Gastrocnemius medialis (tissue), 4 donors: ENCODE data around the gene SNTN. TPM values are rescaled to one million over a fixed set of nuclear protein-coding genes. Genes with fewer than 3 reads are reported as not detected.

Experiments used
- ATAC-seq, 2 donors: fragments of 150-250 bp; one replicate each; pipeline ENCODE4 v1.9.1; 2016
- DNase-seq, 2 donors: peaks; one replicate each; pipeline ENCODE4 v3.0.0-alpha.2; 2019
- H3K27ac ChIP-seq, 4 donors: fragments of 200-600 bp; sonication (generic); 1 replicate in 1 of 4; 2 replicates in 3 of 4; pipeline ENCODE4 v1.5.1; 2016 to 2018; ENCODE audit warnings: mild to moderate bottlenecking in 2 of 4, moderate library complexity in 1 of 4
- H3K27me3 ChIP-seq, 3 donors: fragments of 200-600 bp; sonication (generic) in 2 of 3; 1 replicate in 1 of 3; 2 replicates in 2 of 3; pipeline versions ENCODE4 v1.5.1 to v1.6.0; 2016 to 2019; ENCODE audit warnings: mild to moderate bottlenecking in 1 of 3, moderate library complexity in 1 of 3
- H3K36me3 ChIP-seq, 2 donors: fragments of 200-600 bp; sonication (generic) in 1 of 2; one replicate each; pipeline ENCODE4 v1.5.1; 2017 to 2018
- H3K4me1 ChIP-seq, 2 donors: fragments of 200-600 bp; sonication (generic) in 1 of 2; one replicate each; pipeline ENCODE4 v1.5.1; 2016 to 2017; ENCODE audit warnings: mild to moderate bottlenecking in 2 of 2
- H3K4me3 ChIP-seq, 4 donors: fragments of 200-600 bp; sonication (generic) in 3 of 4; 1 replicate in 1 of 4; 2 replicates in 3 of 4; pipeline ENCODE4 v1.5.1; 2016 to 2019; ENCODE audit warnings: mild to moderate bottlenecking in 2 of 4
- H3K9me3 ChIP-seq, 3 donors: fragments of 200-600 bp; sonication (generic) in 2 of 3; 1 replicate in 1 of 3; 2 replicates in 2 of 3; pipeline ENCODE4 v1.5.1; 2016 to 2019
- POLR2A ChIP-seq, 2 donors: fragments of 450-650 bp; IDR thresholded peaks; one replicate each; pipeline ENCODE4 v1.6.1; 2017; ENCODE audit warnings: antibody characterized with exemption in 2 of 2, mild to moderate bottlenecking in 2 of 2, moderate library complexity in 2 of 2
- in situ Hi-C, 4 donors: fragments of 200-750 bp; cut with MboI; loops; one replicate each; pipeline versions ENCODE4 v1.15.0 to v1.8.0; 2017; ENCODE audit warnings: low sequenced_read_pairs in 4 of 4
- intact Hi-C: fragments of 100-400 bp; cut with DNase I; formaldehyde crosslinking; loops from one replicate; pipeline ENCODE4 v1.15.1; 2023; ENCODE audit warnings: low total_unique reads
- total RNA-seq, 4 donors: library from RNA; depleted of rRNA; stranded (reverse); fragments of >200 nt; gene quantifications; one replicate each; pipeline versions ENCODE4 v1.1.0 to v1.2.3, GENCODE V29; 2016
- TF ChIP-seq, protein P1 (sequence below), 5 experiments: fragments of 450-650 bp in 3 of 5; fragments of 200-600 bp in 2 of 5; sonication (generic) in 2 of 5; IDR thresholded peaks in 4 of 5; conservative IDR thresholded peaks in 1 of 5; 1 replicate in 4 of 5; 2 replicates in 1 of 5; pipeline ENCODE4 v1.5.1; 2016 to 2019; ENCODE audit warnings: antibody characterized with exemption in 5 of 5, mild to moderate bottlenecking in 3 of 5, moderate library complexity in 3 of 5

SNTN gene
- not detected for total RNA-seq

DNA sequence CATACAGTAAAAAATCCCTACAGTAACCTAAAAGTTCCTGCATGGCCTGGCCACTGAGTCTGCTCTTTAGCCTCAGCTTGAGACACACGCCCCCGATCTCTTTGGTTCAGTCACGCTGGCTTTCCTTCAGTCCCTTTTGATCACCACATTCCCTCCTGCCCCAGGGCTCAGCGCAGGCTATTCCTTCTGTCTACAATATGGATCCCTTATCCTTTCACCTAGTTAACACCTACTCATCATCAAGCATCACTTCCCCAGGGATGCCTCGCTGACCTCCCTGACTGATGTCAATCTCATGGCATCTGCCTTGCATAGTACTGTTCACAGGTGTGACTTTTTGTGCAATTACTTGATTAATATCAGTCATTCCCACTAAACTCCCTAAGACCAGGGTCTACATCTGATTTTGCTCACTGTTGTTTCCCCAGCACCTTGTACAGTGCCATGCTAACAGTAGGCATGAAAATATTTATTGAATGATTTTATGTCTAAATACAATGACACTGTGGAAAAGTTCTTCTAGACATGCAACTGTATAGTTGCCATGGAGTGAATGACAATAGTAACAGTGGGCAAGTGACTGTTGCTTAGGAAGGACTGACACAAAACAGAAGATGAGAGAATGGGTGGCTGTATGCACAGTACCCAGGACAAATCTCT is at the start of gene SNTN:
Gene SNTN, plus strand, starts transcription at position 610 of the 660 bp plus-strand sequence. Its CDS starts 13 bp downstream, at position 623.
- no peaks in the 10 kb centered on the region for H3K9me3 ChIP-seq
- no peak for ATAC-seq
- no peaks in the 10 kb centered on the region for H3K36me3 ChIP-seq
- no peaks in the 10 kb centered on the region for H3K4me1 ChIP-seq
- in situ Hi-C loops (no loop called here), intact Hi-C loops (no loop called here)
- H3K27me3 ChIP-seq = no peaks in the 10 kb centered on the region
- H3K4me3 ChIP-seq = no peak within 1 kb of the TSS
- no peak for DNase-seq
- TF ChIP-seq, protein P1, sequence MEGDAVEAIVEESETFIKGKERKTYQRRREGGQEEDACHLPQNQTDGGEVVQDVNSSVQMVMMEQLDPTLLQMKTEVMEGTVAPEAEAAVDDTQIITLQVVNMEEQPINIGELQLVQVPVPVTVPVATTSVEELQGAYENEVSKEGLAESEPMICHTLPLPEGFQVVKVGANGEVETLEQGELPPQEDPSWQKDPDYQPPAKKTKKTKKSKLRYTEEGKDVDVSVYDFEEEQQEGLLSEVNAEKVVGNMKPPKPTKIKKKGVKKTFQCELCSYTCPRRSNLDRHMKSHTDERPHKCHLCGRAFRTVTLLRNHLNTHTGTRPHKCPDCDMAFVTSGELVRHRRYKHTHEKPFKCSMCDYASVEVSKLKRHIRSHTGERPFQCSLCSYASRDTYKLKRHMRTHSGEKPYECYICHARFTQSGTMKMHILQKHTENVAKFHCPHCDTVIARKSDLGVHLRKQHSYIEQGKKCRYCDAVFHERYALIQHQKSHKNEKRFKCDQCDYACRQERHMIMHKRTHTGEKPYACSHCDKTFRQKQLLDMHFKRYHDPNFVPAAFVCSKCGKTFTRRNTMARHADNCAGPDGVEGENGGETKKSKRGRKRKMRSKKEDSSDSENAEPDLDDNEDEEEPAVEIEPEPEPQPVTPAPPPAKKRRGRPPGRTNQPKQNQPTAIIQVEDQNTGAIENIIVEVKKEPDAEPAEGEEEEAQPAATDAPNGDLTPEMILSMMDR (IDR thresholded peaks at IDR 0.05 in 4 of 5, conservative IDR thresholded peaks at IDR 0.05 in 1 of 5) = no peak
- no peak for TF ChIP-seq POLR2A (IDR thresholded peaks at IDR 0.05)
- H3K27ac ChIP-seq = no peak within 1 kb of the TSS

DNA sequence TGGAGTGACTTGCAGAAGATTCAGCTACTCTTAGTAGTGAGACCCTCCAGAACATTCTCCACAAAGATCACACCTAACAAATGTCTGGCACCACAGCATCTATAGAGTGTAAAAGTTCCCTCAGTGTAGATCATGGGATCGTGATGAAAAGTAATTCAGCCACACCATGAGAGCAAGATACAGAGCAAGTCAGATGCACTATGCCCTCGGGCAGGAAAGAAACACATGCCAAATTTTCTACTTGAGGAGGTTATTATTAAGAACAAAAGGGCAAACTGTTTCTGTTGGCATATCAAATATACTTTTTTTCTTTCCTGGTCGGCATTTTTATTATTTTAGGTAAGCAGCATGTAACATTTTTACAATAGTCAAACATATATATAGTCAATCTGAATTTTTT is 44.8 kb upstream of the SNTN start:
- Histone ChIP-seq H3K4me1 (no peaks in the 10 kb centered on the region), H3K36me3 (no peaks in the 10 kb centered on the region), H3K4me3 (no peak overlapping the region), H3K27ac (no peak overlapping the region), H3K9me3 (no peaks in the 10 kb centered on the region), H3K27me3 (no peaks in the 10 kb centered on the region)
- DNase-seq (no peak), ATAC-seq (no peak)
- TF ChIP-seq POLR2A (IDR thresholded peaks at IDR 0.05) = no peak
- TF ChIP-seq, protein P1 (IDR thresholded peaks at IDR 0.05 in 4 of 5, conservative IDR thresholded peaks at IDR 0.05 in 1 of 5) = no peak
- in situ Hi-C loops (no loop called here), intact Hi-C loops (no loop called here)

DNA sequence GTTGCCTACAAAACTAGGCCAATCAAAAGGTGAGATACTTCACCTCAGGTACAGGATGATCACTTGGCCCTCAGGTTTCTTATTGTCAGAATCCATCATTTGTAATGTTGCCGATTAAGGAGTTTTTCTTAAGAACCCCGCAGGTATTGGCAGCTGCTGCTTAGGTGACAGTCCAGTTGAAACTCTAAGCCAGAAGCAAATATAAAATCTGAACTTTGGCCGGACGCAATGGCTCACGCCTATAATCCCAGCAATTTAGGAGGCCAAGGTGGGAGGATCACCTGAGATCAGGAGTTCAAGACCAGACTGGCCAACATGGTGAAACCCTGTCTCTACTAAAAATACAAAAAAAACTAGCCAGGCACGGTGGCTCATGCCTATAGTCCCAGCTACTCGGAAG is 43.1 kb upstream of the SNTN start:
- intact Hi-C loops (no loop called here), in situ Hi-C loops (no loop called here)
- Histone ChIP-seq H3K4me3 (no peak overlapping the region), H3K27me3 (no peaks in the 10 kb centered on the region), H3K4me1 (no peaks in the 10 kb centered on the region), H3K9me3 (no peaks in the 10 kb centered on the region), H3K36me3 (no peaks in the 10 kb centered on the region), H3K27ac (no peak overlapping the region)
- no peak for TF ChIP-seq POLR2A (IDR thresholded peaks at IDR 0.05)
- TF ChIP-seq, protein P1 (IDR thresholded peaks at IDR 0.05 in 4 of 5, conservative IDR thresholded peaks at IDR 0.05 in 1 of 5) = no peak
- ATAC-seq (no peak), DNase-seq (no peak)

DNA sequence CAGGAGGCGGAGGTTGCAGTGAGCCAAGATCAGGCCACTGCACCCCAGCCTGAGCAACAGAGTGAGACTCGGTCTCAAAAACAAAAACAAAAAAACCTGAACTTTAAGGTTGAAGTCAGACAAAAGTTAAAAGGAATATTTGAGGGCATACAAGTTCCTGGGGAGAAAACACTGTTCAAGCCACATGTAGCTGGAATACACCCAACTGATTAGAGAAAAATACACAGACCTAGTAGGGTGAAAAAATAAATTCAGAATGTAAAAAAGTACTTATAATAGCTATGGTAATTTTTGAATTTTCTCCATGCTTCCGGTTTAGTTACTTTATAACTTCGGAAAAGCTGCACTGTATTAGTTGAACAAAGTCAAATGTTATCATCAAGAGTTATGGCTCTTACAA is 42.6 kb upstream of the SNTN start:
- ATAC-seq = no peak
- no peaks in the 10 kb centered on the region for H3K36me3 ChIP-seq
- intact Hi-C loops = no loop called here
- H3K9me3 ChIP-seq = no peaks in the 10 kb centered on the region
- no peak overlapping the region for H3K4me3 ChIP-seq
- no peak overlapping the region for H3K27ac ChIP-seq
- no peak for DNase-seq
- H3K27me3 ChIP-seq = no peaks in the 10 kb centered on the region
- in situ Hi-C loops = no loop called here
- TF ChIP-seq POLR2A (IDR thresholded peaks at IDR 0.05) = no peak
- TF ChIP-seq, protein P1 (IDR thresholded peaks at IDR 0.05 in 4 of 5, conservative IDR thresholded peaks at IDR 0.05 in 1 of 5) = no peak
- no peaks in the 10 kb centered on the region for H3K4me1 ChIP-seq

DNA sequence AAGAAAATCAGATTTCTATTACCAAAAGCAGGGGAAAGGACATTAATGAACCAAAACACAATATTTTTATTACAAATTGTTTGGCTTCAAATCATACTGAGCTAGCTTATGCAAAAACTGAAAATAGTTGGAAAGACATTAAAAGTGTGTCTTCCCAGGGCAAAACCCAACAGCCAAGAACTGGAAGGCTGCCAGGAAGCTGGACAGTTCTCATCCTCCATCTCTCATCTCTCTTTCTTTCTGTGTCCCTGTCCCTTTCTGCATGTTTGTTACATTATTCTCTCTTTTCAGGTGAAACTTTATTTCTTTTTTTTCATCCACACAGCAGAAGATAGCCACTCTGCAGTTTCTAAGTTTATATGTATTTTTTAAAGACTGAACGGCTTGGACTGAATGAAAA is 41.1 kb upstream of the SNTN start:
- H3K4me3 ChIP-seq = no peak overlapping the region
- no peak for ATAC-seq
- no peaks in the 10 kb centered on the region for H3K4me1 ChIP-seq
- TF ChIP-seq, protein P1 (IDR thresholded peaks at IDR 0.05 in 4 of 5, conservative IDR thresholded peaks at IDR 0.05 in 1 of 5) = no peak
- TF ChIP-seq POLR2A (IDR thresholded peaks at IDR 0.05) = no peak
- in situ Hi-C loops = no loop called here
- DNase-seq = no peak
- intact Hi-C loops = no loop called here
- H3K9me3 ChIP-seq = no peaks in the 10 kb centered on the region
- H3K27ac ChIP-seq = no peak overlapping the region
- no peaks in the 10 kb centered on the region for H3K36me3 ChIP-seq
- no peaks in the 10 kb centered on the region for H3K27me3 ChIP-seq
